CD14-positive monocyte (primary cell): ENCODE measurements around the gene FHIT. TPM values are rescaled to one million over a fixed set of nuclear protein-coding genes. Genes with fewer than 3 reads are reported as not detected.

Experiments used
- DNase-seq, 3 donors: peaks; one replicate each; pipeline ENCODE4 v3.0.0-alpha.2; 2011 to 2022
- H2AFZ ChIP-seq: 2 replicates; pipeline ENCODE4 v1.6.0; 2012; ENCODE audit warnings: mild to moderate bottlenecking, low read depth, low read length, inconsistent platforms; ENCODE audit not compliant: insufficient read depth, poor library complexity, severe bottlenecking
- H3K27ac ChIP-seq, 2 donors: 1 replicate in 1 of 2; 2 replicates in 1 of 2; pipeline ENCODE4 v1.5.1; 2012 to 2013; ENCODE audit warnings: low read length in 2 of 2, control low read depth in 1 of 2, inconsistent platforms in 1 of 2, low read depth in 1 of 2, mild to moderate bottlenecking in 1 of 2
- H3K27me3 ChIP-seq, 2 donors: one replicate each; pipeline versions ENCODE4 v1.6.0 to v1.6.1; 2011 to 2013; ENCODE audit warnings: low read length in 2 of 2; ENCODE audit not compliant: control insufficient read depth in 2 of 2, insufficient read depth in 2 of 2
- H3K36me3 ChIP-seq, 2 donors: replicated peaks in 1 of 2; 1 replicate in 1 of 2; 2 replicates in 1 of 2; pipeline versions ENCODE4 v1.5.1 to v1.6.1; 2012 to 2013; ENCODE audit warnings: low read length in 2 of 2, control low read depth in 1 of 2, inconsistent platforms in 1 of 2, mild to moderate bottlenecking in 1 of 2; ENCODE audit not compliant: insufficient read depth in 2 of 2, control insufficient read depth in 1 of 2
- H3K4me1 ChIP-seq, 2 donors: 1 replicate in 1 of 2; 2 replicates in 1 of 2; pipeline versions ENCODE4 v1.5.1 to v1.6.1; 2012 to 2013; ENCODE audit warnings: low read length in 2 of 2, control low read depth in 1 of 2, inconsistent platforms in 1 of 2, mild to moderate bottlenecking in 1 of 2, moderate library complexity in 1 of 2; ENCODE audit not compliant: insufficient read depth in 2 of 2, control insufficient read depth in 1 of 2
- H3K4me2 ChIP-seq: replicated peaks from 2 replicates; pipeline ENCODE3; 2012; ENCODE audit warnings: low read length, moderate library complexity, mild to moderate bottlenecking; ENCODE audit not compliant: poor library complexity, severe bottlenecking; ENCODE audit errors: extremely low read depth
- H3K4me3 ChIP-seq, 3 experiments: fragments of 200-600 bp in 1 of 3; sonication (generic) in 1 of 3; replicated peaks in 1 of 3; 1 replicate in 2 of 3; 2 replicates in 1 of 3; pipeline ENCODE4 v1.5.1; 2011 to 2013; ENCODE audit warnings: low read length in 3 of 3, mild to moderate bottlenecking in 3 of 3, control low read depth in 2 of 3, low read depth in 2 of 3, inconsistent platforms in 1 of 3, moderate library complexity in 1 of 3
- H3K79me2 ChIP-seq: 2 replicates; pipeline ENCODE4 v1.6.0; 2012; ENCODE audit warnings: mild to moderate bottlenecking, control low read depth, inconsistent platforms, low read length, moderate library complexity; ENCODE audit not compliant: insufficient read depth
- H3K9ac ChIP-seq: 2 replicates; pipeline ENCODE4 v1.6.0; 2017; ENCODE audit warnings: low read length, mild to moderate bottlenecking; ENCODE audit not compliant: insufficient read depth, poor library complexity, severe bottlenecking
- H3K9me3 ChIP-seq, 2 donors: replicated peaks in 1 of 2; 1 replicate in 1 of 2; 2 replicates in 1 of 2; pipeline versions ENCODE4 v1.5.1 to v1.6.1; 2012 to 2013; ENCODE audit warnings: low read length in 2 of 2, control low read depth in 1 of 2; ENCODE audit not compliant: control insufficient read depth in 1 of 2, insufficient read depth in 1 of 2
- H4K20me1 ChIP-seq: 2 replicates; pipeline ENCODE4 v1.6.0; 2012; ENCODE audit warnings: mild to moderate bottlenecking, low read length, control low read depth, moderate library complexity; ENCODE audit not compliant: insufficient read depth
- H3K27ac Mint-ChIP-seq, 7 donors: one replicate each; pipeline ENCODE4 v1.8.0; 2020; ENCODE audit warnings: mild to moderate bottlenecking in 7 of 7, mixed read lengths in 7 of 7, moderate library complexity in 6 of 7, inconsistent platforms in 2 of 7
- H3K27me3 Mint-ChIP-seq, 3 donors: one replicate each; pipeline ENCODE4 v1.8.0; 2021 to 2022; ENCODE audit warnings: low read depth in 3 of 3, mild to moderate bottlenecking in 3 of 3, mixed read lengths in 3 of 3, moderate library complexity in 3 of 3, inconsistent platforms in 1 of 3
- H3K36me3 Mint-ChIP-seq, 2 donors: one replicate each; pipeline ENCODE4 v1.8.0; 2020; ENCODE audit warnings: mixed read lengths in 2 of 2, inconsistent platforms in 1 of 2, mild to moderate bottlenecking in 1 of 2
- H3K4me1 Mint-ChIP-seq: one replicate; pipeline ENCODE4 v1.8.0; 2020; ENCODE audit warnings: mild to moderate bottlenecking, mixed read lengths
- H3K4me3 Mint-ChIP-seq, 2 donors: one replicate each; pipeline ENCODE4 v1.8.0; 2020; ENCODE audit warnings: mild to moderate bottlenecking in 2 of 2, mixed read lengths in 2 of 2, moderate library complexity in 1 of 2
- H3K9me3 Mint-ChIP-seq, 7 donors: one replicate each; pipeline ENCODE4 v1.8.0; 2020 to 2022; ENCODE audit warnings: mixed read lengths in 7 of 7, mild to moderate bottlenecking in 6 of 7, moderate library complexity in 6 of 7, inconsistent platforms in 2 of 7
- whole genome bisulfite sequencing: methylation state at CpG from one replicate; pipeline ENCODE4 v1.1.5; 2013; ENCODE audit warnings: missing lambda C conversion rate; ENCODE audit not compliant: insufficient coverage; 5-methylcytosine and 5-hydroxymethylcytosine counted together
- intact Hi-C, 2 donors: fragments of 100-400 bp; cut with micrococcal nuclease; formaldehyde crosslinking; loops; one replicate each; pipeline versions ENCODE4 v1.15.0 to v1.15.1; 2023
- polyA plus RNA-seq, 3 donors: library from polyadenylated mRNA; depleted of rRNA in 1 of 3; unstranded in 2 of 3; stranded (reverse) in 1 of 3; fragments of 300-500 nt in 2 of 3; fragments of >200 nt in 1 of 3; fragmentation: Illumina TruSeq in 2 of 3; gene quantifications; 1 replicate in 2 of 3; 2 replicates in 1 of 3; pipeline ENCODE4 v1.2.3, GENCODE V29; 2012 to 2021
- TF ChIP-seq, protein P1 (sequence below): fragments of 200-600 bp; IDR thresholded peaks from one replicate; pipeline ENCODE4 v1.8.0; 2022; ENCODE audit warnings: antibody characterized with exemption, mild to moderate bottlenecking

FHIT gene
- polyA plus RNA-seq, 3 donors = 1.7 to 3.4 (median 3.2) TPM

DNA sequence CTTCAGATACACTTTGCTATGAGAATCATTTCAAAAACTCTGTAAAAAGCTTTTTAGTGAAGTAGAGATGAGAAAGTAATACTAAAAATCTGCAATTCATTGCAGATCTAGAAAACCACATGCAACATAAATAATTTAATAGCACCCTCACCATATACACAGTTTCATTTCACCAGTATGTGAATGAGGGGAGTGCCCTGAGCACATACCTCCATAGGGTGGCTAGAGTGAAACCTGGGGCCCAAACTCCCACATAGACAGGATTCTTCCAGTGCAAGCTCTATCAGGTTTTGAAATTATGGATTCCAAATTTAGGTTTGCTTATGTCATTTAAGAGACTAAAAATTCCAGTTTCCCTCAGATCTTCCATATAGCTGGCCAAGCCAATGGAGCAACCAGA lies 1228.1 kb downstream of the FHIT start:
- H3K4me1 Mint-ChIP-seq = peaks cover 9% of the 10 kb centered on the region
- H3K27ac Mint-ChIP-seq = no peak overlapping the region
- H3K36me3 Mint-ChIP-seq = no peaks in the 10 kb centered on the region
- H3K9me3 Mint-ChIP-seq = peaks cover 0 to 6% (median 0%) of the 10 kb centered on the region in 7 donors
- H3K27me3 Mint-ChIP-seq = no peaks in the 10 kb centered on the region
- Histone ChIP-seq H3K27me3 (no peaks in the 10 kb centered on the region), H3K9me3 (no peaks in the 10 kb centered on the region), H2AFZ (no peak overlapping the region), H3K9ac (no peak overlapping the region), H3K4me1 (no peaks in the 10 kb centered on the region), H3K36me3 (no peaks in the 10 kb centered on the region), H4K20me1 (no peaks in the 10 kb centered on the region), H3K27ac (no peak overlapping the region), H3K4me2 (no peak overlapping the region), H3K79me2 (no peaks in the 10 kb centered on the region), H3K4me3 (no peak overlapping the region)
- no peak for DNase-seq
- no peak overlapping the region for H3K4me3 Mint-ChIP-seq
- TF ChIP-seq, protein P1, sequence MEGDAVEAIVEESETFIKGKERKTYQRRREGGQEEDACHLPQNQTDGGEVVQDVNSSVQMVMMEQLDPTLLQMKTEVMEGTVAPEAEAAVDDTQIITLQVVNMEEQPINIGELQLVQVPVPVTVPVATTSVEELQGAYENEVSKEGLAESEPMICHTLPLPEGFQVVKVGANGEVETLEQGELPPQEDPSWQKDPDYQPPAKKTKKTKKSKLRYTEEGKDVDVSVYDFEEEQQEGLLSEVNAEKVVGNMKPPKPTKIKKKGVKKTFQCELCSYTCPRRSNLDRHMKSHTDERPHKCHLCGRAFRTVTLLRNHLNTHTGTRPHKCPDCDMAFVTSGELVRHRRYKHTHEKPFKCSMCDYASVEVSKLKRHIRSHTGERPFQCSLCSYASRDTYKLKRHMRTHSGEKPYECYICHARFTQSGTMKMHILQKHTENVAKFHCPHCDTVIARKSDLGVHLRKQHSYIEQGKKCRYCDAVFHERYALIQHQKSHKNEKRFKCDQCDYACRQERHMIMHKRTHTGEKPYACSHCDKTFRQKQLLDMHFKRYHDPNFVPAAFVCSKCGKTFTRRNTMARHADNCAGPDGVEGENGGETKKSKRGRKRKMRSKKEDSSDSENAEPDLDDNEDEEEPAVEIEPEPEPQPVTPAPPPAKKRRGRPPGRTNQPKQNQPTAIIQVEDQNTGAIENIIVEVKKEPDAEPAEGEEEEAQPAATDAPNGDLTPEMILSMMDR = no peak
- intact Hi-C loops = no loop called here

DNA sequence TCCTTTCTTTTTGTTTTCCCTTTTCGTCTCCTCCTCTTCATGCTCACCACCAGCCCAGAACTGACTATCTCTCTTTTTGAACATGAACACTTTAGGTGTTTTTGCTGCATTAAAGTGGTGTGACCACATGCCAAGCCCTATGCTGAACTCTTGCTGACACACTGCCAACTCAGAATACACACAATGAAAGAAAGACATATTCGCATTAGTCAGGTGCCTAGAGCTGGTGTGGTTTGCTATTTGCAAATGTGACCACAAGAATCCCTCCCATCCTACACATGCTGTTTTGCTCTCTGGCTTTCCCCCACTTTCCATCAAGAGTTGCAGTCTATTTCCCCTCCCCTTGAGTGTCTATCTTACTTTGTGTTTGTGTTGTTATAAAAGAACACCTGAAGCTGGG lies 1233.6 kb downstream of the FHIT start:
- Mint-ChIP-seq H3K36me3 (no peaks in the 10 kb centered on the region), H3K27ac (no peak overlapping the region), H3K9me3 (peaks cover 0 to 6% (median 0%) of the 10 kb centered on the region in 7 donors), H3K27me3 (no peaks in the 10 kb centered on the region), H3K4me3 (no peak overlapping the region), H3K4me1 (no peaks in the 10 kb centered on the region)
- Histone ChIP-seq H4K20me1 (no peaks in the 10 kb centered on the region), H3K4me1 (no peaks in the 10 kb centered on the region), H3K9ac (no peak overlapping the region), H3K36me3 (no peaks in the 10 kb centered on the region), H3K27ac (no peak overlapping the region), H3K4me2 (no peak overlapping the region), H3K4me3 (no peak overlapping the region), H3K79me2 (no peaks in the 10 kb centered on the region), H3K9me3 (no peaks in the 10 kb centered on the region), H2AFZ (no peak overlapping the region), H3K27me3 (no peaks in the 10 kb centered on the region)
- TF ChIP-seq, protein P1 = no peak
- WGBS = 100% methylated on average over 1 of the region's 2 CpGs
- intact Hi-C loops = no loop called here
- no peak for DNase-seq
